GM10266 (cell line): ENCODE measurements around the gene SLC26A4.

Source experiments
- DNase-seq: peaks from one replicate; pipeline ENCODE4 v3.0.0; 2012; ENCODE audit errors: extremely low spot score
- CTCF ChIP-seq: IDR thresholded peaks from 2 replicates; pipeline ENCODE4 v1.5.1; 2012; ENCODE audit warnings: mild to moderate bottlenecking, low read depth; ENCODE audit not compliant: control insufficient read depth, insufficient read depth; ENCODE audit errors: missing control alignments

SLC26A4 gene

GRCh38 chr7:107660381-107661080, at the start of gene SLC26A4:
SLC26A4 (plus strand) TSS chr7:107660828; CDS start chr7:107661642, 814 bp downstream.
- peak; percentile 22 for DNase-seq
- no peak for TF ChIP-seq CTCF

- TF ChIP-seq CTCF: no peak
- no peak for DNase-seq
Measured at GRCh38 chr7:107613439-107613838, 47.2 kb upstream of the SLC26A4 start.

DNA sequence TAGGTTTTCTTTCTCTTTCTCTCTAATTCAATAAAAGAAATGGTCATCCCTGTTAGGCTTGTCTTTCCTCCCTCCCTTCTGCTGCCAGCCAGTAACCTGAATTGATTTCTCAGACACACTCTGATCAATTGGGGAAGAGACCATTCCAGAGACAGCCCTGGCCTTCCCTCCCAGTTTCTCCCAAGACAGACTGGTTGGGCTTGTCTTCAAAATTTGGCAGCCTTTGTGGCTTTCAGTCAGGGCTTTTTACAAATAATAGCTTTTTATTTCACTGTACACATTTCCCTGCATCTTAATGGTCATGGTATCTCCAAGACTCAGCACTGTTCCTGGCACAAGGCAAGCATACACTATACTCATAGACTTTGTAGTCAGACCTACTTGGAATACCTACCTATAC, 46.7 kb upstream of the SLC26A4 start:
- no peak for TF ChIP-seq CTCF
- no peak for DNase-seq

- no peak for TF ChIP-seq CTCF
- no peak for DNase-seq
Measured at GRCh38 chr7:107614425-107614824, 46.2 kb upstream of the SLC26A4 start.

DNA sequence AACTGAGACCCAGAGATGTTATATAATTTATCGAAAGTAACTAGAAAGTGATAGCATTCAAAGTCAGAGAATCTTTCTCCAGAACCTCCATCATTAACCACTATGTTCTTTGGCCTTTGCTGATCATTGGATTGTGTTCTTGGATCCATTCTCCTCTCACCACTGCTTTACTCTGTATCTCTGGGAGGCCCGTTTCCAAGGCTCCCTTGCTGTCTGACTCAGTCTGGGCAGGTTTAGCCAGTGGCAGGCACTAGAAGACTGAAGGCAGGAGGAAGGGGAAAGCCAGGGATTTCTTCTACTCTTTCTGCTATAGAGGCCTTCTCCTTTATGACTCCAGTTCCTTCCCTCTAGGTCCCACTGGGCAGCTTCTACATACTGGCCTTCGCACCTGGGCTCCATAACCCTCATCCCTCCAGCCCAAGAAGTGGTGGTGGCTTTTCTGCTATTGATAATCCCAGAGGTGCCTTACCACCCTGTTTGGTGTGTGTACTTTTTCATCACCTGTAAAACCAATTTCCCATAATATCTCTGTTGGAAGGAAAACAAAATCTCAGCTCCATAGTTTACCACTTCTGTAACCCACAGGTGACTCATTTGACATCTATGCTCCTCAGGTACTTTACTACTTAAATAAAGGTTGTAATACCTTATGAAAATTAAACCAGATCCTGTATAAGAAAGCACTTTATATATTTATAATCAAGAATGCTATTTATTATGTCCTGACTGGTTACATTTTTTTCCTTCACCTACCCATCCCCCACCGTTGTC, 44.5 kb upstream of the SLC26A4 start:
- DNase-seq: no peak
- no peak for TF ChIP-seq CTCF

GRCh38 chr7:107622429-107622828, 38.2 kb upstream of the SLC26A4 start:
- TF ChIP-seq CTCF: no peak
- no peak for DNase-seq

- no peak for DNase-seq
- no peak for TF ChIP-seq CTCF
Measured at GRCh38 chr7:107622894-107623293, 37.7 kb upstream of the SLC26A4 start.
